Activated T-helper 1 cell treated with anti-CD3 and anti-CD28 coated beads, Interleukin-2, amount 50 U/mL, for 16 hours (primary cell): Measurements from ENCODE around the gene AIG1.

ENCODE experiments used
- DNase-seq, 2 donors: peaks; one replicate each; pipeline ENCODE4 v3.0.0-alpha.2; 2020; ENCODE audit warnings: low read depth in 1 of 2, low spot score in 1 of 2

Gene AIG1

GRCh38 chr6:143192766-143193165 lies 132.1 kb downstream of the AIG1 start:
- no peak for DNase-seq

GRCh38 chr6:143193571-143194094 lies 132.9 kb downstream of the AIG1 start:
- DNase-seq = no peak

- DNase-seq = no peak
These were observed 133.5 kb downstream of the AIG1 start for GRCh38 chr6:143194095-143194589.

GRCh38 chr6:143195349-143195845 lies 134.7 kb downstream of the AIG1 start:
- no peak for DNase-seq

- no peak for DNase-seq
These were observed 136.0 kb downstream of the AIG1 start for GRCh38 chr6:143196525-143197225.

GRCh38 chr6:143197377-143197776 lies 136.7 kb downstream of the AIG1 start:
- no peak for DNase-seq

- DNase-seq = no peak
These were observed 137.6 kb downstream of the AIG1 start for GRCh38 chr6:143198312-143198711.

- DNase-seq = no peak
These were observed 138.6 kb downstream of the AIG1 start for GRCh38 chr6:143199291-143199690.

- no peak for DNase-seq
These were observed 139.6 kb downstream of the AIG1 start for GRCh38 chr6:143200167-143200770.

- no peak for DNase-seq
These were observed 143.4 kb downstream of the AIG1 start for GRCh38 chr6:143204045-143204444.

GRCh38 chr6:143205131-143205535 lies 144.4 kb downstream of the AIG1 start:
- DNase-seq = no peak

- no peak for DNase-seq
These were observed 144.9 kb downstream of the AIG1 start for GRCh38 chr6:143205585-143205984.

- DNase-seq = no peak
These were observed 145.3 kb downstream of the AIG1 start for GRCh38 chr6:143205991-143206390.

- DNase-seq = no peak
These were observed 145.9 kb downstream of the AIG1 start for GRCh38 chr6:143206550-143206949.

GRCh38 chr6:143210420-143210819 lies 149.7 kb downstream of the AIG1 start:
- DNase-seq = no peak

- no peak for DNase-seq
These were observed 153.2 kb downstream of the AIG1 start for GRCh38 chr6:143213859-143214376.

- no peak for DNase-seq
These were observed 154.7 kb downstream of the AIG1 start for GRCh38 chr6:143215363-143215762.

- DNase-seq = no peak
These were observed 155.1 kb downstream of the AIG1 start for GRCh38 chr6:143215771-143216170.

GRCh38 chr6:143218233-143218632 lies 157.5 kb downstream of the AIG1 start:
- DNase-seq = no peak

GRCh38 chr6:143221698-143222097 lies 161.0 kb downstream of the AIG1 start:
- no peak for DNase-seq

- DNase-seq = no peak
These were observed 161.6 kb downstream of the AIG1 start for GRCh38 chr6:143222310-143222709.

- no peak for DNase-seq
These were observed 162.1 kb downstream of the AIG1 start for GRCh38 chr6:143222801-143223231.
